Muscle of arm (tissue), 12 donors: Measurements from ENCODE around the gene KDM4C. TPM values are rescaled to one million over a fixed set of nuclear protein-coding genes. Genes with fewer than 3 reads are reported as not detected.
A peak's percentile ranks its signal among the peaks of the same experiment; 100 is the strongest.

Source experiments
- DNase-seq: peaks from one replicate; pipeline ENCODE4 v3.0.0-alpha.2; 2013
- polyA plus RNA-seq, 12 donors: library from polyadenylated mRNA; unstranded; fragments of 120-200 nt; gene quantifications; one replicate each; pipeline ENCODE4 v1.2.1, GENCODE V29; 2013; ENCODE audit not compliant: insufficient read length in 12 of 12

KDM4C gene
- polyA plus RNA-seq, 12 donors: 10.7 to 32.0 (median 13.4) TPM; not detected in 1

- DNase-seq: no peak
Observed at GRCh38 chr9:7137040-7137439, 379.3 kb downstream of the KDM4C start.

GRCh38 chr9:7137571-7137970, 379.8 kb downstream of the KDM4C start:
- DNase-seq: no peak

- DNase-seq: no peak
Observed at GRCh38 chr9:7139886-7140285, 382.1 kb downstream of the KDM4C start.

- DNase-seq: no peak
Observed at GRCh38 chr9:7140401-7140800, 382.6 kb downstream of the KDM4C start.

- DNase-seq: no peak
Observed at GRCh38 chr9:7143645-7144200, 385.9 kb downstream of the KDM4C start.

GRCh38 chr9:7144265-7145046, 386.7 kb downstream of the KDM4C start:
- no peak for DNase-seq

- DNase-seq: no peak
Observed at GRCh38 chr9:7145361-7146069, 387.7 kb downstream of the KDM4C start.

GRCh38 chr9:7146582-7146981, 388.8 kb downstream of the KDM4C start:
- DNase-seq: no peak

GRCh38 chr9:7147121-7148090, 389.6 kb downstream of the KDM4C start:
- DNase-seq: peak; percentile 32

- no peak for DNase-seq
Observed at GRCh38 chr9:7148243-7148765, 390.5 kb downstream of the KDM4C start.

- no peak for DNase-seq
Observed at GRCh38 chr9:7149258-7149657, 391.5 kb downstream of the KDM4C start.

- no peak for DNase-seq
Observed at GRCh38 chr9:7150153-7150890, 392.5 kb downstream of the KDM4C start.

GRCh38 chr9:7153134-7153533, 395.4 kb downstream of the KDM4C start:
- no peak for DNase-seq

GRCh38 chr9:7153566-7153965, 395.8 kb downstream of the KDM4C start:
- DNase-seq: no peak

- DNase-seq: no peak
Observed at GRCh38 chr9:7154003-7154619, 396.3 kb downstream of the KDM4C start.

- DNase-seq: no peak
Observed at GRCh38 chr9:7154650-7155049, 396.9 kb downstream of the KDM4C start.

GRCh38 chr9:7161469-7161868, 403.7 kb downstream of the KDM4C start:
- DNase-seq: no peak

- DNase-seq: no peak
Observed at GRCh38 chr9:7163932-7164331, 406.2 kb downstream of the KDM4C start.

- no peak for DNase-seq
Observed at GRCh38 chr9:7164440-7165330, 406.9 kb downstream of the KDM4C start.
